SK-N-SH treated with all-trans-retinoic acid at 6 μM for 48 hours (cell line): ENCODE data around the gene MEIG1.
"Not testable (repeated sequence)": the region's sequence is repeated elsewhere in the genome, so short reads cannot be mapped to it uniquely, and the experiment has no call there.

Source experiments
- ATAC-seq: fragments of 200-7000 bp; cut with Tn5 transposase; 3 replicates; pipeline ENCODE4 v1.9.1; 2020; ENCODE audit warnings: mild to moderate bottlenecking, moderate library complexity
- BACH2 ChIP-seq: fragments of 250-450 bp; sonication (Bioruptor Pico); IDR thresholded peaks from 2 replicates; pipeline ENCODE4 v1.9.0; 2021; ENCODE audit warnings: mild to moderate bottlenecking, borderline replicate concordance
- CSDC2 ChIP-seq: fragments of 250-450 bp; sonication (Bioruptor Pico); IDR thresholded peaks from 2 replicates; pipeline ENCODE4 v1.5.0; 2020; ENCODE audit warnings: mild to moderate bottlenecking, moderate library complexity
- ESRRG ChIP-seq: fragments of 250-450 bp; sonication (Bioruptor Pico); IDR thresholded peaks from 2 replicates; pipeline ENCODE4 v1.6.1; 2021; ENCODE audit warnings: mild to moderate bottlenecking
- ISL1 ChIP-seq: fragments of 250-450 bp; sonication (Bioruptor Pico); IDR thresholded peaks from 2 replicates; pipeline ENCODE4 v2.1.2; 2022; ENCODE audit warnings: mild to moderate bottlenecking, moderate library complexity
- OSR1 ChIP-seq: fragments of 250-450 bp; sonication (Bioruptor Pico); IDR thresholded peaks from 2 replicates; pipeline ENCODE4 v1.8.0; 2022; ENCODE audit warnings: moderate library complexity, mild to moderate bottlenecking, inconsistent platforms
- PPARA ChIP-seq: fragments of 250-450 bp; sonication (Bioruptor Pico); IDR thresholded peaks from 2 replicates; pipeline ENCODE4 v1.5.0; 2020; ENCODE audit warnings: mild to moderate bottlenecking, borderline replicate concordance
- RARB ChIP-seq: fragments of 250-450 bp; sonication (Bioruptor Pico); IDR thresholded peaks from 2 replicates; pipeline ENCODE4 v1.8.0; 2021; ENCODE audit warnings: mild to moderate bottlenecking, moderate library complexity
- SNAI2 ChIP-seq: fragments of 250-450 bp; sonication (Bioruptor Pico); IDR thresholded peaks from 2 replicates; pipeline ENCODE4 v1.5.0; 2020; ENCODE audit warnings: mild to moderate bottlenecking, moderate library complexity
- TCF4 ChIP-seq: fragments of 250-450 bp; sonication (Bioruptor Pico); IDR thresholded peaks from 2 replicates; pipeline ENCODE4 v1.8.0; 2021; ENCODE audit warnings: mild to moderate bottlenecking, moderate library complexity, borderline replicate concordance
- ZC3H10 ChIP-seq: fragments of 250-450 bp; sonication (Bioruptor Pico); IDR thresholded peaks from 2 replicates; pipeline ENCODE4 v1.5.1; 2021; ENCODE audit warnings: mild to moderate bottlenecking, moderate library complexity
- ZFP3 ChIP-seq: fragments of 250-450 bp; sonication (Bioruptor Pico); IDR thresholded peaks from 2 replicates; pipeline ENCODE4 v1.5.0; 2020; ENCODE audit warnings: mild to moderate bottlenecking, moderate library complexity
- ZFP30 ChIP-seq: fragments of 450-650 bp; formaldehyde crosslinking; IDR thresholded peaks from 2 replicates; pipeline ENCODE4 v1.5.0; 2022; ENCODE audit warnings: mild to moderate bottlenecking, moderate library complexity
- ZNF565 ChIP-seq: fragments of 450-650 bp; formaldehyde crosslinking; conservative IDR thresholded peaks from 2 replicates; pipeline ENCODE4 v1.5.0; 2020; ENCODE audit warnings: low read depth, mild to moderate bottlenecking, moderate library complexity
- ZNF70 ChIP-seq: fragments of 450-650 bp; formaldehyde crosslinking; IDR thresholded peaks from 2 replicates; pipeline ENCODE4 v1.5.0; 2020; ENCODE audit warnings: mild to moderate bottlenecking, moderate library complexity
- TF ChIP-seq, protein P1 (sequence below): fragments of 250-450 bp; sonication (Bioruptor Pico); IDR thresholded peaks from 2 replicates; pipeline ENCODE4 v1.5.0; 2020; ENCODE audit warnings: mild to moderate bottlenecking, moderate library complexity
- TF ChIP-seq, protein P2 (sequence below): fragments of 250-450 bp; sonication (Bioruptor Pico); IDR thresholded peaks from 2 replicates; pipeline ENCODE4 v1.5.1; 2020; ENCODE audit warnings: low read depth, mild to moderate bottlenecking, moderate library complexity
- TF ChIP-seq, protein P3 (sequence below): fragments of 250-450 bp; sonication (Bioruptor Pico); IDR thresholded peaks from 2 replicates; pipeline ENCODE4 v1.5.1; 2021; ENCODE audit warnings: mild to moderate bottlenecking, moderate library complexity
- TF ChIP-seq, protein P4 (sequence below): fragments of 250-450 bp; sonication (Bioruptor Pico); IDR thresholded peaks from 2 replicates; pipeline ENCODE4 v1.8.0; 2020; ENCODE audit warnings: mild to moderate bottlenecking, moderate library complexity, borderline replicate concordance

Gene MEIG1

DNA sequence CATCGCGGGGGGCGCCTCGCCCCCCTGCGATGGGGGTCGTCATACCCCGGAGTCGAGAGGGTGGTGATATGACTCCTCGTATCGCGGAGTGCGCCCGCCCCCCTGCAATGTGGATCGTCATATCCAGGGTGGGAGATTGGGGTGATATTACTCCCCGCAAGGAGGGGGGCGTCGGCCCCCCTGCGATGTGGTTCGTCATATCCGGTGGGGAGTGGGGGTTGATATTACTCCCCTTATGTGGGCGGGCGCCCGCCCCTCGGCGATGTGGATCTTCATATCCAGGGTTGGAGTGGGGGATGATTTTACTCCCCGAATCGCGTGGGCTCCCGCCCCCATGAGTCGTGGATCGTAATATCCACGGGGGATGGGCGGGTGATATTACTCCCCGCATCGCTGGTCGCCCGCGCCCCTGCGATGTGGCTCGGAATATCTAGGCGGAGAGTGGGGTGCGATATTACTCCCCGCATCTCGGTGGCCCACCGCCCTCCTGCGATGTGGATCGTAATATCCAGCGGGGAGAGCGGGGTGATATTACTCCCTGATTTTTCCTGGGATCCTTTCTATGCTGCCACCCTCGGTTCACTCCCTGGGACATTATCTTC, 36.9 kb downstream of the MEIG1 start (continued):
- TF ChIP-seq BACH2 (CRISPR knock-in tag) (no peak), PPARA (CRISPR knock-in tag) (no peak), ZC3H10 (CRISPR knock-in tag) (no peak)
- TF ChIP-seq, protein P1, sequence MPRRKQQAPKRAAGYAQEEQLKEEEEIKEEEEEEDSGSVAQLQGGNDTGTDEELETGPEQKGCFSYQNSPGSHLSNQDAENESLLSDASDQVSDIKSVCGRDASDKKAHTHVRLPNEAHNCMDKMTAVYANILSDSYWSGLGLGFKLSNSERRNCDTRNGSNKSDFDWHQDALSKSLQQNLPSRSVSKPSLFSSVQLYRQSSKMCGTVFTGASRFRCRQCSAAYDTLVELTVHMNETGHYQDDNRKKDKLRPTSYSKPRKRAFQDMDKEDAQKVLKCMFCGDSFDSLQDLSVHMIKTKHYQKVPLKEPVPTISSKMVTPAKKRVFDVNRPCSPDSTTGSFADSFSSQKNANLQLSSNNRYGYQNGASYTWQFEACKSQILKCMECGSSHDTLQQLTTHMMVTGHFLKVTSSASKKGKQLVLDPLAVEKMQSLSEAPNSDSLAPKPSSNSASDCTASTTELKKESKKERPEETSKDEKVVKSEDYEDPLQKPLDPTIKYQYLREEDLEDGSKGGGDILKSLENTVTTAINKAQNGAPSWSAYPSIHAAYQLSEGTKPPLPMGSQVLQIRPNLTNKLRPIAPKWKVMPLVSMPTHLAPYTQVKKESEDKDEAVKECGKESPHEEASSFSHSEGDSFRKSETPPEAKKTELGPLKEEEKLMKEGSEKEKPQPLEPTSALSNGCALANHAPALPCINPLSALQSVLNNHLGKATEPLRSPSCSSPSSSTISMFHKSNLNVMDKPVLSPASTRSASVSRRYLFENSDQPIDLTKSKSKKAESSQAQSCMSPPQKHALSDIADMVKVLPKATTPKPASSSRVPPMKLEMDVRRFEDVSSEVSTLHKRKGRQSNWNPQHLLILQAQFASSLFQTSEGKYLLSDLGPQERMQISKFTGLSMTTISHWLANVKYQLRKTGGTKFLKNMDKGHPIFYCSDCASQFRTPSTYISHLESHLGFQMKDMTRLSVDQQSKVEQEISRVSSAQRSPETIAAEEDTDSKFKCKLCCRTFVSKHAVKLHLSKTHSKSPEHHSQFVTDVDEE (CRISPR knock-in tag) = no peak
- TF ChIP-seq, protein P2, sequence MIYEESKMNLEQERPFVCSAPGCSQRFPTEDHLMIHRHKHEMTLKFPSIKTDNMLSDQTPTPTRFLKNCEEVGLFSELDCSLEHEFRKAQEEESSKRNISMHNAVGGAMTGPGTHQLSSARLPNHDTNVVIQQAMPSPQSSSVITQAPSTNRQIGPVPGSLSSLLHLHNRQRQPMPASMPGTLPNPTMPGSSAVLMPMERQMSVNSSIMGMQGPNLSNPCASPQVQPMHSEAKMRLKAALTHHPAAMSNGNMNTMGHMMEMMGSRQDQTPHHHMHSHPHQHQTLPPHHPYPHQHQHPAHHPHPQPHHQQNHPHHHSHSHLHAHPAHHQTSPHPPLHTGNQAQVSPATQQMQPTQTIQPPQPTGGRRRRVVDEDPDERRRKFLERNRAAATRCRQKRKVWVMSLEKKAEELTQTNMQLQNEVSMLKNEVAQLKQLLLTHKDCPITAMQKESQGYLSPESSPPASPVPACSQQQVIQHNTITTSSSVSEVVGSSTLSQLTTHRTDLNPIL (CRISPR knock-in tag) = no peak

DNA sequence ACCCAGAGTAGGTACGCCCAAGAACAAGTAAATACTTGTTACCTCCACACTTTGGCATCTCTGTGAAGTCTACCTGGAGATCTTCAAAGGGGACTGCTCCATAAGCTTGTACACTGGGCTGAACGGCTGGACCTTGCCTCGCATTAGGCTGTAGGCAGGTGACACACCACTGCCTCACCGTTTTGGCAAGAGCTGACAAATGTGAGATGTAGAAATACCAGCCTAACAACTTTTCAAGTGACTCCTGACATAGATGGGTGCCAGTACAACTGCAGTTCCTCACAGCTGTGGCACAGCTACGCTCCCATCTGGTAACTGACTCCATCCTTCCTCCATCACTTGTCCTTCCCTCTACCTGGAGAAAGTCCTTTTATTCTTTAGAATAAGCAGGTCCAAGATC, 54.3 kb downstream of the MEIG1 start:
- ATAC-seq = not testable (repeated sequence)

DNA sequence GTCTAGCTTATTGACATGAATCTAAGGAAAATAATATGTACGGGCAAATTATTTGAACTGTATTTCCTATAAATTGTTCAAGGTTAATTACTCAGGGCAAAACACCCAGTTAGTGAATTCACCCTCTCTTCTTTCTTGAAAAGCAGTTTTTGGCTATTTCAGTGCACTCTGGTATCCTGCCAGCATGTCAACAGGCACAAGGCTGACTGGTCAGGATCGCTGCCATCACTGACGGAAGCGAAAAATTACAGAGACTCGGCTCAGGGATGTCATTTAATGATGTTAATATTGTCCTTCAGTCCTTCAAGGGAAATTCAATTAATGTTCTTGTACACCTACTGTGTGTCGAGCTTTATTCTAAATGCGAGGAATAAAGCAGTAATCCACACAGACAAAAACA, 56.3 kb downstream of the MEIG1 start:
- TF ChIP-seq ZNF565 (no peak), CSDC2 (no peak), RARB (CRISPR knock-in tag) (no peak), ESRRG (no peak), TCF4 (no peak), ZNF70 (CRISPR knock-in tag) (no peak), ZFP30 (no peak), ZFP3 (CRISPR knock-in tag) (no peak), SNAI2 (CRISPR knock-in tag) (no peak), PPARA (CRISPR knock-in tag) (no peak), ISL1 (CRISPR knock-in tag) (no peak), OSR1 (no peak), BACH2 (CRISPR knock-in tag) (no peak), ZC3H10 (CRISPR knock-in tag) (no peak)
- TF ChIP-seq, protein P2 (CRISPR knock-in tag) = no peak
- TF ChIP-seq, protein P1 (CRISPR knock-in tag) = no peak
- TF ChIP-seq, protein P3, sequence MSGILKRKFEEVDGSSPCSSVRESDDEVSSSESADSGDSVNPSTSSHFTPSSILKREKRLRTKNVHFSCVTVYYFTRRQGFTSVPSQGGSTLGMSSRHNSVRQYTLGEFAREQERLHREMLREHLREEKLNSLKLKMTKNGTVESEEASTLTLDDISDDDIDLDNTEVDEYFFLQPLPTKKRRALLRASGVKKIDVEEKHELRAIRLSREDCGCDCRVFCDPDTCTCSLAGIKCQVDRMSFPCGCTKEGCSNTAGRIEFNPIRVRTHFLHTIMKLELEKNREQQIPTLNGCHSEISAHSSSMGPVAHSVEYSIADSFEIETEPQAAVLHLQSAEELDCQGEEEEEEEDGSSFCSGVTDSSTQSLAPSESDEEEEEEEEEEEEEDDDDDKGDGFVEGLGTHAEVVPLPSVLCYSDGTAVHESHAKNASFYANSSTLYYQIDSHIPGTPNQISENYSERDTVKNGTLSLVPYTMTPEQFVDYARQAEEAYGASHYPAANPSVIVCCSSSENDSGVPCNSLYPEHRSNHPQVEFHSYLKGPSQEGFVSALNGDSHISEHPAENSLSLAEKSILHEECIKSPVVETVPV (CRISPR knock-in tag) = no peak
- TF ChIP-seq, protein P4, sequence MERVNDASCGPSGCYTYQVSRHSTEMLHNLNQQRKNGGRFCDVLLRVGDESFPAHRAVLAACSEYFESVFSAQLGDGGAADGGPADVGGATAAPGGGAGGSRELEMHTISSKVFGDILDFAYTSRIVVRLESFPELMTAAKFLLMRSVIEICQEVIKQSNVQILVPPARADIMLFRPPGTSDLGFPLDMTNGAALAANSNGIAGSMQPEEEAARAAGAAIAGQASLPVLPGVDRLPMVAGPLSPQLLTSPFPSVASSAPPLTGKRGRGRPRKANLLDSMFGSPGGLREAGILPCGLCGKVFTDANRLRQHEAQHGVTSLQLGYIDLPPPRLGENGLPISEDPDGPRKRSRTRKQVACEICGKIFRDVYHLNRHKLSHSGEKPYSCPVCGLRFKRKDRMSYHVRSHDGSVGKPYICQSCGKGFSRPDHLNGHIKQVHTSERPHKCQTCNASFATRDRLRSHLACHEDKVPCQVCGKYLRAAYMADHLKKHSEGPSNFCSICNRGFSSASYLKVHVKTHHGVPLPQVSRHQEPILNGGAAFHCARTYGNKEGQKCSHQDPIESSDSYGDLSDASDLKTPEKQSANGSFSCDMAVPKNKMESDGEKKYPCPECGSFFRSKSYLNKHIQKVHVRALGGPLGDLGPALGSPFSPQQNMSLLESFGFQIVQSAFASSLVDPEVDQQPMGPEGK = no peak
- ATAC-seq = no peak

DNA sequence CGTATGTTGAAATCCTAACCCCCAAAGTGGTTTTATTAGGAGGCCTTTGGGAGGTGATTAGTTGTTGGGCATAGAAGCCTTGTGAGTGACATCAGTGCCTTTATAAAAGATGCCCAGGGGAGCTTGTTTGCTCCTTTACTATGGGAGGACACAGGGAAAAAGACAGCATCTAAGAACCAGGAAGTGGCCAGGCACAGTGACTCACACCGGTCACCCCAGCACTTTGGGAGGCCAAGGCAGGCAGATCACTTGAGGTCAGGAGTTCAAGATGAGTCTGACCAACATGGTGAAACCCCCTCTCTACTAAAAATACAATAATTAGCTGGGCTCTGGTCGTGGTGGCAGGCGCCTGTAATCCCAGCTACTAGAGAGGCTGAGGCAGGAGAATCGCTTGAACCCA, 61.8 kb downstream of the MEIG1 start:
- not testable (repeated sequence) for ATAC-seq
